Keratinocyte (primary cell): Measurements from ENCODE around the gene LIG4. TPM values are rescaled to one million over a fixed set of nuclear protein-coding genes. Genes with fewer than 3 reads are reported as not detected.

Experiments
- DNase-seq: peaks from one replicate; pipeline ENCODE4 v3.0.0-alpha.2; 2011; ENCODE audit warnings: low read depth, missing footprints, low spot score
- FAIRE-seq: peaks from 2 replicates; lab custom pipeline; 2011; peaks lifted over from hg19 to GRCh38; lab: Jason Lieb, UNC
- H2AFZ ChIP-seq: 2 replicates; pipeline ENCODE4 v1.6.0; 2012; ENCODE audit warnings: low read length, control low read depth, inconsistent platforms; ENCODE audit not compliant: control insufficient read depth
- H3K27ac ChIP-seq: 2 replicates; pipeline ENCODE4 v1.5.1; 2011; ENCODE audit warnings: low read length; ENCODE audit not compliant: control insufficient read depth, insufficient read depth
- H3K27me3 ChIP-seq: 3 replicates; pipeline ENCODE4 v1.6.0; 2011; ENCODE audit warnings: low read length; ENCODE audit not compliant: control insufficient read depth, insufficient read depth; ENCODE audit errors: extremely low read depth
- H3K36me3 ChIP-seq, 2 experiments: 2 replicates in 1 of 2; 3 replicates in 1 of 2; pipeline ENCODE4 v1.5.1; 2011; ENCODE audit warnings: low read length in 2 of 2, mild to moderate bottlenecking in 1 of 2; ENCODE audit not compliant: control insufficient read depth in 2 of 2, insufficient read depth in 2 of 2; ENCODE audit errors: extremely low read depth in 1 of 2
- H3K4me1 ChIP-seq: 3 replicates; pipeline ENCODE4 v1.5.1; 2011; ENCODE audit warnings: low read length; ENCODE audit not compliant: control insufficient read depth, insufficient read depth; ENCODE audit errors: extremely low read depth
- H3K4me2 ChIP-seq: 3 replicates; pipeline ENCODE4 v1.6.0; 2011; ENCODE audit warnings: low read depth, low read length; ENCODE audit not compliant: control insufficient read depth, insufficient read depth; ENCODE audit errors: extremely low read depth
- H3K4me3 ChIP-seq, 3 experiments: fragments of 200-600 bp in 1 of 3; sonication (generic) in 1 of 3; 2 replicates in 2 of 3; 3 replicates in 1 of 3; pipeline ENCODE4 v1.5.1; 2011 to 2016; ENCODE audit warnings: low read length in 3 of 3, mild to moderate bottlenecking in 3 of 3, control low read depth in 2 of 3, inconsistent platforms in 1 of 3, low read depth in 1 of 3, mixed read lengths in 1 of 3, mixed run types in 1 of 3, moderate library complexity in 1 of 3; ENCODE audit not compliant: control insufficient read depth in 2 of 3, insufficient read depth in 2 of 3; ENCODE audit errors: extremely low read depth in 1 of 3
- H3K79me2 ChIP-seq: 2 replicates; pipeline ENCODE4 v1.6.0; 2012; ENCODE audit warnings: low read length; ENCODE audit not compliant: control insufficient read depth, insufficient read depth
- H3K9ac ChIP-seq: 3 replicates; pipeline ENCODE4 v1.6.0; 2011; ENCODE audit warnings: low read length; ENCODE audit not compliant: control insufficient read depth, insufficient read depth; ENCODE audit errors: extremely low read depth
- H3K9me1 ChIP-seq: 3 replicates; pipeline ENCODE4 v1.6.0; 2011; ENCODE audit warnings: low read length; ENCODE audit not compliant: control insufficient read depth, insufficient read depth; ENCODE audit errors: extremely low read depth
- H3K9me3 ChIP-seq: 2 replicates; pipeline ENCODE4 v1.5.1; 2012; ENCODE audit warnings: low read depth, low read length; ENCODE audit not compliant: control insufficient read depth
- H4K20me1 ChIP-seq: 3 replicates; pipeline ENCODE4 v1.6.0; 2011; ENCODE audit warnings: low read length; ENCODE audit not compliant: control insufficient read depth, insufficient read depth; ENCODE audit errors: extremely low read depth
- EZH2 ChIP-seq: IDR thresholded peaks from one replicate; pipeline ENCODE4 v1.6.1; 2012; ENCODE audit warnings: inconsistent platforms, mild to moderate bottlenecking, low read length, moderate library complexity
- dilution Hi-C: fragments of 300-500 bp; cut with MboI; formaldehyde crosslinking; loops from one replicate; pipeline ENCODE4 v1.7.0; 2020; ENCODE audit warnings: low sequenced_read_pairs; ENCODE audit not compliant: extremely low pct_ligation_motif_present
- polyA plus RNA-seq, 5 experiments: library from polyadenylated mRNA; depleted of rRNA in 3 of 5; stranded (reverse) in 3 of 5; stranded (forward) in 1 of 5; unstranded in 1 of 5; fragments of >200 nt; gene quantifications; 1 replicate in 1 of 5; 2 replicates in 3 of 5; 3 replicates in 1 of 5; pipeline versions ENCODE4 v1.2.1 to v1.2.3, GENCODE V29; 2011 to 2012; ENCODE audit warnings: missing spikeins in 2 of 5, low read depth in 1 of 5, low replicate concordance in 1 of 5
- TF ChIP-seq, protein P1 (sequence below), 3 experiments: IDR thresholded peaks in 1 of 3; conservative IDR thresholded peaks in 1 of 3; optimal IDR thresholded peaks in 1 of 3; 2 replicates in 2 of 3; 3 replicates in 1 of 3; pipeline versions ENCODE3 to v1.5.1; 2011; ENCODE audit warnings: low read length in 3 of 3, mild to moderate bottlenecking in 3 of 3, moderate library complexity in 2 of 3, control low read depth in 1 of 3, inconsistent platforms in 1 of 3; ENCODE audit not compliant: insufficient read depth in 2 of 3; ENCODE audit errors: extremely low read depth in 1 of 3

Gene LIG4
- polyA plus RNA-seq, 1 donor (not counting 4 experiments of a cell fraction or from before 2014, with no cell fraction given): 16.8 TPM

DNA sequence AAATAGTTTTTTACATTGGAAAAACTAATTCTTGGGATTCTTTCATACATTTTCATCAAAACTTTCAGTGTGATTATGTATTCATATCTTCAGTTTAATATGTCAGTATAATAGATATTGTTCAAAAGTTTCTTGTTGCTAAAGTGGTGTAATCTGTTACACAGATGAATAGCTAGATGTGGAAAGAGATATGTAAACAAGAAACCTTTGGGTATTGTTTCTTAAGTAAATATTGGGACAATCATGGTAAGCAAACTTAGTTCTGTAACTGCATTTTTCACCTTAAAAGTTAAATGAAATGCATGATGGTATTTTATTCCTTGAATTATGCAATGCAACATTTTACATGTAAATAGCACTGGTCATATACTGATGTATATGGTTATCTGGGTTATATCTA, 15.0 kb upstream of the LIG4 start:
- Histone ChIP-seq H3K4me2 (no peak overlapping the region), H3K27ac (no peak overlapping the region), H3K4me1 (no peaks in the 10 kb centered on the region), H3K4me3 (no peak overlapping the region), H3K9me1 (no peaks in the 10 kb centered on the region), H3K27me3 (no peaks in the 10 kb centered on the region), H3K9ac (no peak overlapping the region), H3K9me3 (no peaks in the 10 kb centered on the region), H4K20me1 (no peaks in the 10 kb centered on the region), H3K79me2 (peaks cover 42% of the 10 kb centered on the region), H2AFZ (no peak overlapping the region), H3K36me3 (peaks cover 0 to 2% of the 10 kb centered on the region in 2 experiments)
- dilution Hi-C loops: no loop called here
- TF ChIP-seq, protein P1, sequence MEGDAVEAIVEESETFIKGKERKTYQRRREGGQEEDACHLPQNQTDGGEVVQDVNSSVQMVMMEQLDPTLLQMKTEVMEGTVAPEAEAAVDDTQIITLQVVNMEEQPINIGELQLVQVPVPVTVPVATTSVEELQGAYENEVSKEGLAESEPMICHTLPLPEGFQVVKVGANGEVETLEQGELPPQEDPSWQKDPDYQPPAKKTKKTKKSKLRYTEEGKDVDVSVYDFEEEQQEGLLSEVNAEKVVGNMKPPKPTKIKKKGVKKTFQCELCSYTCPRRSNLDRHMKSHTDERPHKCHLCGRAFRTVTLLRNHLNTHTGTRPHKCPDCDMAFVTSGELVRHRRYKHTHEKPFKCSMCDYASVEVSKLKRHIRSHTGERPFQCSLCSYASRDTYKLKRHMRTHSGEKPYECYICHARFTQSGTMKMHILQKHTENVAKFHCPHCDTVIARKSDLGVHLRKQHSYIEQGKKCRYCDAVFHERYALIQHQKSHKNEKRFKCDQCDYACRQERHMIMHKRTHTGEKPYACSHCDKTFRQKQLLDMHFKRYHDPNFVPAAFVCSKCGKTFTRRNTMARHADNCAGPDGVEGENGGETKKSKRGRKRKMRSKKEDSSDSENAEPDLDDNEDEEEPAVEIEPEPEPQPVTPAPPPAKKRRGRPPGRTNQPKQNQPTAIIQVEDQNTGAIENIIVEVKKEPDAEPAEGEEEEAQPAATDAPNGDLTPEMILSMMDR (optimal IDR thresholded peaks at IDR 0.05 in 1 of 3, IDR thresholded peaks at IDR 0.05 in 1 of 3, conservative IDR thresholded peaks at IDR 0.05 in 1 of 3; ENCODE audit: extremely low read depth in 1 of 3, insufficient read depth in 2 of 3, low read length in 3 of 3): no peak
- no peak for TF ChIP-seq EZH2
- DNase-seq: no peak
- no peak for FAIRE-seq

GRCh38 chr13:108227651-108228272, 12.4 kb upstream of the LIG4 start:
- no peak overlapping the region for H2AFZ ChIP-seq
- FAIRE-seq (no peak), DNase-seq (no peak)
- H3K9me1 ChIP-seq: no peaks in the 10 kb centered on the region
- H3K4me1 ChIP-seq: no peaks in the 10 kb centered on the region
- no peak overlapping the region for H3K9ac ChIP-seq
- peaks cover 0 to 2% of the 10 kb centered on the region in 2 experiments for H3K36me3 ChIP-seq
- dilution Hi-C loops: no loop called here
- H3K27ac ChIP-seq: no peak overlapping the region
- peaks cover 66% of the 10 kb centered on the region for H3K79me2 ChIP-seq
- no peaks in the 10 kb centered on the region for H3K9me3 ChIP-seq
- TF ChIP-seq, protein P1 (optimal IDR thresholded peaks at IDR 0.05 in 1 of 3, IDR thresholded peaks at IDR 0.05 in 1 of 3, conservative IDR thresholded peaks at IDR 0.05 in 1 of 3; ENCODE audit: extremely low read depth in 1 of 3, insufficient read depth in 2 of 3, low read length in 3 of 3): peak in 2 of 3 experiments; percentile 51
- no peak for TF ChIP-seq EZH2
- H3K27me3 ChIP-seq: no peaks in the 10 kb centered on the region
- H3K4me2 ChIP-seq: no peak overlapping the region
- H4K20me1 ChIP-seq: no peaks in the 10 kb centered on the region
- H3K4me3 ChIP-seq: no peak overlapping the region
